A549 (cell line): Measurements from ENCODE around the gene MNDA. TPM values are rescaled to one million over a fixed set of nuclear protein-coding genes. Genes with fewer than 3 reads are reported as not detected.

Experiments used
- ATAC-seq, 2 experiments: fragments of 200-7000 bp in 1 of 2; fragments of >200 bp in 1 of 2; cut with Nextera tagmentation in 1 of 2; cut with Tn5 transposase in 1 of 2; 3 replicates each; pipeline versions ENCODE4 v1.8.0 to v1.9.1; 2018 to 2020; ENCODE audit warnings: mild to moderate bottlenecking in 1 of 2, moderate library complexity in 1 of 2
- CTCF ChIA-PET: fragments of 300-600 bp; sonication (Branson Sonifier 250); formaldehyde crosslinking; extraction: SDS; loops from one replicate; lab custom pipeline; 2021; ENCODE audit warnings: antibody characterized with exemption, inconsistent platforms; lab: Yijun Ruan, JAX
- POLR2A ChIA-PET: fragments of 350-600 bp; formaldehyde crosslinking; extraction: SDS; loops from one replicate; lab custom pipeline; 2021; ENCODE audit warnings: antibody characterized with exemption, inconsistent platforms; lab: Yijun Ruan, JAX
- DNase-seq, 2 experiments: peaks; one replicate each; pipeline versions ENCODE4 v3.0.0 to v3.0.0-alpha.2; 2011 to 2016; ENCODE audit warnings: low read depth in 1 of 2, low spot score in 1 of 2
- FAIRE-seq: peaks from 2 replicates; lab custom pipeline; 2011; peaks lifted over from hg19 to GRCh38; lab: Jason Lieb, UNC
- H3K27ac ChIP-seq, 2 experiments: fragments of >200 bp; sonication (Bioruptor Twin); formaldehyde crosslinking; 3 replicates each; pipeline ENCODE4 v1.5.1; 2016 to 2017
- H3K4me1 ChIP-seq: fragments of >200 bp; sonication (Bioruptor Twin); formaldehyde crosslinking; 3 replicates; pipeline ENCODE4 v1.6.1; 2016
- H3K4me2 ChIP-seq: fragments of >200 bp; sonication (Bioruptor Twin); formaldehyde crosslinking; 3 replicates; pipeline ENCODE4 v1.6.1; 2016
- H3K4me3 ChIP-seq: fragments of >200 bp; sonication (Bioruptor Twin); formaldehyde crosslinking; 3 replicates; pipeline ENCODE4 v1.5.1; 2016
- H3K9me3 ChIP-seq: fragments of >200 bp; sonication (Bioruptor Twin); formaldehyde crosslinking; 3 replicates; pipeline ENCODE4 v1.6.1; 2016
- ATOH8 ChIP-seq: fragments of 250-450 bp; sonication (Bioruptor Pico); IDR thresholded peaks from 2 replicates; pipeline ENCODE4 v1.5.0; 2020; ENCODE audit warnings: low read depth, mild to moderate bottlenecking, moderate library complexity
- HMGXB4 ChIP-seq: fragments of 250-450 bp; sonication (Bioruptor Pico); IDR thresholded peaks from 2 replicates; pipeline ENCODE4 v1.5.0; 2021; ENCODE audit warnings: mild to moderate bottlenecking, moderate library complexity, borderline replicate concordance
- HOXB5 ChIP-seq: fragments of 250-450 bp; sonication (Bioruptor Pico); IDR thresholded peaks from 2 replicates; pipeline ENCODE4 v1.5.0; 2020; ENCODE audit warnings: mild to moderate bottlenecking, moderate library complexity
- MAZ ChIP-seq: fragments of 150-350 bp; IDR thresholded peaks from 2 replicates; pipeline ENCODE4 v1.6.1; 2014; ENCODE audit warnings: antibody characterized with exemption, low read depth, low read length, borderline replicate concordance
- NFE2L2 ChIP-seq: fragments of 150-350 bp; conservative IDR thresholded peaks from 2 replicates; pipeline ENCODE4 v1.6.1; 2014; ENCODE audit warnings: low read length
- PHF8 ChIP-seq: fragments of 200-600 bp; sonication (generic); IDR thresholded peaks from 2 replicates; pipeline ENCODE4 v1.6.1; 2016; ENCODE audit warnings: low read depth, mild to moderate bottlenecking, antibody characterized with exemption, moderate library complexity, borderline replicate concordance
- RAD21 ChIP-seq, 2 experiments: fragments of >200 bp in 1 of 2; sonication (Bioruptor Twin) in 1 of 2; formaldehyde crosslinking in 1 of 2; IDR thresholded peaks in 1 of 2; conservative IDR thresholded peaks in 1 of 2; 2 replicates in 1 of 2; 3 replicates in 1 of 2; pipeline ENCODE4 v1.6.1; 2012 to 2018; ENCODE audit warnings: inconsistent platforms in 1 of 2
- ZFP36 ChIP-seq: fragments of 450-650 bp; IDR thresholded peaks from 2 replicates; pipeline ENCODE4 v1.6.1; 2014; ENCODE audit warnings: borderline replicate concordance; ENCODE audit not compliant: partially characterized antibody
- WGBS: methylation state at CpG from one replicate; pipeline ENCODE4 v1.1.6; 2017; ENCODE audit errors: missing lambda C conversion rate; 5-methylcytosine and 5-hydroxymethylcytosine counted together
- polyA plus RNA-seq, 4 experiments: library from polyadenylated mRNA; depleted of rRNA in 3 of 4; stranded (reverse); fragments of >200 nt; fragmentation: RNase III in 1 of 4; extraction: RNeasy Plus Mini Kit Qiagen cat#74134 plus additional on column Dnase treatment in 1 of 4; gene quantifications; 2 replicates in 3 of 4; 3 replicates in 1 of 4; pipeline ENCODE4 v1.2.3, GENCODE V29; 2011 to 2017
- small RNA-seq, 6 experiments: library from RNA; depleted of rRNA; stranded (forward); fragments of <200 nt; gene quantifications; one replicate each; pipeline ENCODE3, GENCODE V24; 2012

The MNDA gene
- polyA plus RNA-seq, 2 of the 4 experiments (the other 2 are of a cell fraction): not detected

- WGBS: 0% methylated on average over 2 of the region's 2 CpGs
- Histone ChIP-seq H3K4me1 (no peaks in the 10 kb centered on the region), H3K4me3 (no peak overlapping the region), H3K27ac (no peak overlapping the region), H3K4me2 (no peak overlapping the region), H3K9me3 (no peaks in the 10 kb centered on the region)
- ChIA-PET CTCF (no interaction called here), POLR2A (no interaction called here)
- TF ChIP-seq HOXB5 (CRISPR knock-in tag) (no peak), ZFP36 (no peak), ATOH8 (no peak), HMGXB4 (CRISPR knock-in tag) (no peak), NFE2L2 (no peak), RAD21 (conservative IDR thresholded peaks at IDR 0.05 in 1 of 2, IDR thresholded peaks at IDR 0.05 in 1 of 2) (no peak), MAZ (no peak), PHF8 (no peak)
- FAIRE-seq (no peak), ATAC-seq (no peak), DNase-seq (no peak)
Observed at GRCh38 chr1:158898722-158899121, 67.6 kb downstream of the MNDA start.

Small RNA genes lying within 50 kb of the gene (small RNA-seq; reads per million reads assigned to genes)
- gene OR2AQ1P: 0 reads per million in 6 experiments

Other genes with a start within 250 kb of the MNDA start
- not detected in 2 replicates for gene OR10Z1, start 226.1 kb upstream of the MNDA start, polyA plus RNA-seq (2011; rRNA removed)
- gene OR10Z1, start 226.1 kb upstream of the MNDA start, polyA plus RNA-seq (2017; fragmentation: RNase III; extraction: RNeasy Plus Mini Kit Qiagen cat#74134 plus additional on column Dnase treatment): not detected in 3 replicates
- gene SPTA1, start 144.6 kb upstream of the MNDA start, polyA plus RNA-seq (2011; rRNA removed): 0.09 and 0.10 TPM in 2 replicates
- not detected in 3 replicates for gene SPTA1, start 144.6 kb upstream of the MNDA start, polyA plus RNA-seq (2017; fragmentation: RNase III; extraction: RNeasy Plus Mini Kit Qiagen cat#74134 plus additional on column Dnase treatment)
- not detected in 2 replicates for gene OR6K2, start 130.7 kb upstream of the MNDA start, polyA plus RNA-seq (2011; rRNA removed)
- not detected in 3 replicates for gene OR6K2, start 130.7 kb upstream of the MNDA start, polyA plus RNA-seq (2017; fragmentation: RNase III; extraction: RNeasy Plus Mini Kit Qiagen cat#74134 plus additional on column Dnase treatment)
- gene OR6K3, start 110.6 kb upstream of the MNDA start, polyA plus RNA-seq (2011; rRNA removed): not detected in 2 replicates
- not detected in 3 replicates for gene OR6K3, start 110.6 kb upstream of the MNDA start, polyA plus RNA-seq (2017; fragmentation: RNase III; extraction: RNeasy Plus Mini Kit Qiagen cat#74134 plus additional on column Dnase treatment)
- not detected in 2 replicates for gene OR6K6, start 76.6 kb upstream of the MNDA start, polyA plus RNA-seq (2011; rRNA removed)
- not detected in 3 replicates for gene OR6K6, start 76.6 kb upstream of the MNDA start, polyA plus RNA-seq (2017; fragmentation: RNase III; extraction: RNeasy Plus Mini Kit Qiagen cat#74134 plus additional on column Dnase treatment)
- gene OR6N1, start 59.2 kb upstream of the MNDA start, polyA plus RNA-seq (2011; rRNA removed): not detected in 2 replicates
- not detected in 3 replicates for gene OR6N1, start 59.2 kb upstream of the MNDA start, polyA plus RNA-seq (2017; fragmentation: RNase III; extraction: RNeasy Plus Mini Kit Qiagen cat#74134 plus additional on column Dnase treatment)
- not detected in 2 replicates for gene OR6N2, start 50.1 kb upstream of the MNDA start, polyA plus RNA-seq (2011; rRNA removed)
- gene OR6N2, start 50.1 kb upstream of the MNDA start, polyA plus RNA-seq (2017; fragmentation: RNase III; extraction: RNeasy Plus Mini Kit Qiagen cat#74134 plus additional on column Dnase treatment): not detected in 3 replicates
- gene PYHIN1, start 100.2 kb downstream of the MNDA start, polyA plus RNA-seq (2011; rRNA removed): not detected in 2 replicates
- not detected in 3 replicates for gene PYHIN1, start 100.2 kb downstream of the MNDA start, polyA plus RNA-seq (2017; fragmentation: RNase III; extraction: RNeasy Plus Mini Kit Qiagen cat#74134 plus additional on column Dnase treatment)
- 2.7 and 3.3 TPM in 2 replicates for gene IFI16, start 178.6 kb downstream of the MNDA start, polyA plus RNA-seq (2011; rRNA removed)
- gene IFI16, start 178.6 kb downstream of the MNDA start, polyA plus RNA-seq (2017; fragmentation: RNase III; extraction: RNeasy Plus Mini Kit Qiagen cat#74134 plus additional on column Dnase treatment): 1.2 to 2.0 TPM (median 1.5 TPM) in 3 replicates
- gene AIM2, start 245.4 kb downstream of the MNDA start, polyA plus RNA-seq (2011; rRNA removed): not detected in 2 replicates
- gene AIM2, start 245.4 kb downstream of the MNDA start, polyA plus RNA-seq (2017; fragmentation: RNase III; extraction: RNeasy Plus Mini Kit Qiagen cat#74134 plus additional on column Dnase treatment): not detected in 3 replicates